ENCODE measurements around the gene FGFRL1. TPM values are rescaled to one million over a fixed set of nuclear protein-coding genes. Genes with fewer than 3 reads are reported as not detected.

FGFRL1 gene
- total and polyA plus RNA-seq, 5 experiments from 2014 or later = 0.65 to 18.4 (median 1.2) TPM

- H3K4me3 Mint-ChIP-seq = no peak overlapping the region
- H3K27me3 Mint-ChIP-seq = peaks cover 0 to 6% (median 0%) of the 10 kb centered on the region in 5 donors
- ATAC-seq = no peak
- no peaks in the 10 kb centered on the region for H3K36me3 Mint-ChIP-seq
- POLR2A ChIA-PET = no interaction called here
- no peak overlapping the region for H3K27ac Mint-ChIP-seq
- no peak for DNase-seq
- no peaks in the 10 kb centered on the region for H3K9me3 Mint-ChIP-seq
- peaks cover 0 to 7% (median 1%) of the 10 kb centered on the region in 4 donors for H3K4me1 Mint-ChIP-seq
Measured at GRCh38 chr4:1036976-1037810, 25.8 kb downstream of the FGFRL1 start.

- POLR2A ChIA-PET = no interaction called here
- Mint-ChIP-seq H3K27ac (no peak overlapping the region), H3K36me3 (no peaks in the 10 kb centered on the region), H3K4me1 (peaks cover 0 to 9% (median 5%) of the 10 kb centered on the region in 4 donors), H3K4me3 (no peak overlapping the region), H3K27me3 (peaks cover 2 to 9% (median 4%) of the 10 kb centered on the region in 5 donors), H3K9me3 (no peaks in the 10 kb centered on the region)
- no peak for DNase-seq
- no peak for ATAC-seq
Measured at GRCh38 chr4:1038948-1039492, 27.6 kb downstream of the FGFRL1 start.

- peaks cover 2 to 12% (median 7%) of the 10 kb centered on the region in 5 donors for H3K27me3 Mint-ChIP-seq
- no peaks in the 10 kb centered on the region for H3K9me3 Mint-ChIP-seq
Measured at GRCh38 chr4:1039493-1040343, 28.3 kb downstream of the FGFRL1 start.

GRCh38 chr4:1040344-1041146 lies 29.1 kb downstream of the FGFRL1 start:
- no peak for DNase-seq
- peaks cover 0 to 9% (median 5%) of the 10 kb centered on the region in 4 donors for H3K4me1 Mint-ChIP-seq
- no peak for ATAC-seq
- H3K36me3 Mint-ChIP-seq = no peaks in the 10 kb centered on the region
- POLR2A ChIA-PET = no interaction called here
- H3K27me3 Mint-ChIP-seq = peaks cover 2 to 19% (median 15%) of the 10 kb centered on the region in 5 donors
- H3K9me3 Mint-ChIP-seq = no peaks in the 10 kb centered on the region
- H3K4me3 Mint-ChIP-seq = no peak overlapping the region
- no peak overlapping the region for H3K27ac Mint-ChIP-seq

More at GRCh38 chr4:1039493-1040343, 28.3 kb downstream of the FGFRL1 start:
- Mint-ChIP-seq H3K36me3 (no peaks in the 10 kb centered on the region), H3K4me1 (peaks cover 0 to 9% (median 5%) of the 10 kb centered on the region in 4 donors), H3K27ac (no peak overlapping the region), H3K4me3 (no peak overlapping the region)
- ATAC-seq (no peak), DNase-seq (no peak)
- POLR2A ChIA-PET = no interaction called here

GRCh38 chr4:1041147-1041935 lies 29.9 kb downstream of the FGFRL1 start:
- POLR2A ChIA-PET = interaction anchor here (1.0 kb wide), 1 partner anchor 14 kb away, joined by 3 read pairs; no protein-coding TSS in a partner anchor
- no peaks in the 10 kb centered on the region for H3K36me3 Mint-ChIP-seq
- H3K4me3 Mint-ChIP-seq = peak overlapping the region in 3 of 10 donors; percentile 8 to 46 (median 39)
- H3K9me3 Mint-ChIP-seq = no peaks in the 10 kb centered on the region
- peak overlapping the region in 2 of 10 donors; percentile 17 to 48 for H3K27ac Mint-ChIP-seq
- DNase-seq = no peak
- peaks cover 2 to 21% (median 17%) of the 10 kb centered on the region in 5 donors for H3K27me3 Mint-ChIP-seq
- ATAC-seq = no peak
- peaks cover 0 to 9% (median 5%) of the 10 kb centered on the region in 4 donors for H3K4me1 Mint-ChIP-seq

- Mint-ChIP-seq H3K36me3 (peaks cover 0 to 3% (median 0%) of the 10 kb centered on the region in 3 donors), H3K4me1 (peaks cover 2 to 14% (median 7%) of the 10 kb centered on the region in 4 donors), H3K9me3 (no peaks in the 10 kb centered on the region), H3K27me3 (peaks cover 4 to 27% (median 21%) of the 10 kb centered on the region in 5 donors), H3K4me3 (peak overlapping the region in 2 of 10 donors; percentile 39 to 46), H3K27ac (peak overlapping the region in 1 of 10 donors; percentile 48)
- ATAC-seq (no peak), DNase-seq (no peak)
- POLR2A ChIA-PET = interaction anchor here (1.0 kb wide), 1 partner anchor 14 kb away, joined by 3 read pairs; no protein-coding TSS in a partner anchor
Measured at GRCh38 chr4:1041936-1042330, 30.5 kb downstream of the FGFRL1 start.

GRCh38 chr4:1042352-1043055 lies 31.1 kb downstream of the FGFRL1 start:
- DNase-seq (no peak), ATAC-seq (no peak)
- H3K36me3 Mint-ChIP-seq = peaks cover 0 to 3% (median 0%) of the 10 kb centered on the region in 3 donors
- H3K9me3 Mint-ChIP-seq = no peaks in the 10 kb centered on the region
- peaks cover 4 to 33% (median 23%) of the 10 kb centered on the region in 5 donors for H3K27me3 Mint-ChIP-seq
- no peak overlapping the region for H3K27ac Mint-ChIP-seq
- H3K4me3 Mint-ChIP-seq = no peak overlapping the region
- peaks cover 2 to 15% (median 7%) of the 10 kb centered on the region in 4 donors for H3K4me1 Mint-ChIP-seq
- POLR2A ChIA-PET = interaction anchor here (1.0 kb wide), 1 partner anchor 13 kb away, joined by 3 read pairs; no protein-coding TSS in a partner anchor

- ATAC-seq (no peak), DNase-seq (peak in 1 of 10 donors; percentile 28)
- Mint-ChIP-seq H3K4me3 (peak overlapping the region in 1 of 10 donors; percentile 45), H3K4me1 (peaks cover 3 to 15% (median 7%) of the 10 kb centered on the region in 4 donors), H3K27me3 (peaks cover 6 to 39% (median 27%) of the 10 kb centered on the region in 5 donors), H3K36me3 (peaks cover 0 to 3% (median 0%) of the 10 kb centered on the region in 3 donors), H3K9me3 (no peaks in the 10 kb centered on the region), H3K27ac (no peak overlapping the region)
- POLR2A ChIA-PET = no interaction called here
Measured at GRCh38 chr4:1043162-1043561, 31.7 kb downstream of the FGFRL1 start.

- peaks cover 6 to 46% (median 27%) of the 10 kb centered on the region in 5 donors for H3K27me3 Mint-ChIP-seq
Measured at GRCh38 chr4:1043651-1044468, 32.4 kb downstream of the FGFRL1 start.

More at GRCh38 chr4:1043651-1044468, 32.4 kb downstream of the FGFRL1 start:
- peaks cover 0 to 3% (median 0%) of the 10 kb centered on the region in 3 donors for H3K36me3 Mint-ChIP-seq
- no peak overlapping the region for H3K27ac Mint-ChIP-seq
- H3K4me1 Mint-ChIP-seq = peaks cover 3 to 15% (median 7%) of the 10 kb centered on the region in 4 donors
- H3K9me3 Mint-ChIP-seq = no peaks in the 10 kb centered on the region
- no peak for ATAC-seq
- H3K4me3 Mint-ChIP-seq = no peak overlapping the region
- POLR2A ChIA-PET = no interaction called here
- peak in 3 of 10 donors; percentile 4 to 62 (median 12) for DNase-seq

Data from naive thymus-derived CD8-positive, alpha-beta T cell (primary cell).